Skin epidermis (tissue), 12 donors: ENCODE measurements around the gene SPAG9.

Experiments
- H3K27ac ChIP-seq, 21 experiments: fragments of 200-600 bp; sonication (generic) in 11 of 21; one replicate each; pipeline ENCODE4 v1.5.0; 2020; ENCODE audit warnings: mild to moderate bottlenecking in 3 of 21, inconsistent platforms in 2 of 21, moderate library complexity in 2 of 21
- H3K4me3 ChIP-seq, 7 experiments: fragments of 200-600 bp; sonication (generic) in 2 of 7; one replicate each; pipeline ENCODE4 v1.5.0; 2020; ENCODE audit warnings: inconsistent platforms in 2 of 7, mild to moderate bottlenecking in 2 of 7, moderate library complexity in 1 of 7

SPAG9 gene

DNA sequence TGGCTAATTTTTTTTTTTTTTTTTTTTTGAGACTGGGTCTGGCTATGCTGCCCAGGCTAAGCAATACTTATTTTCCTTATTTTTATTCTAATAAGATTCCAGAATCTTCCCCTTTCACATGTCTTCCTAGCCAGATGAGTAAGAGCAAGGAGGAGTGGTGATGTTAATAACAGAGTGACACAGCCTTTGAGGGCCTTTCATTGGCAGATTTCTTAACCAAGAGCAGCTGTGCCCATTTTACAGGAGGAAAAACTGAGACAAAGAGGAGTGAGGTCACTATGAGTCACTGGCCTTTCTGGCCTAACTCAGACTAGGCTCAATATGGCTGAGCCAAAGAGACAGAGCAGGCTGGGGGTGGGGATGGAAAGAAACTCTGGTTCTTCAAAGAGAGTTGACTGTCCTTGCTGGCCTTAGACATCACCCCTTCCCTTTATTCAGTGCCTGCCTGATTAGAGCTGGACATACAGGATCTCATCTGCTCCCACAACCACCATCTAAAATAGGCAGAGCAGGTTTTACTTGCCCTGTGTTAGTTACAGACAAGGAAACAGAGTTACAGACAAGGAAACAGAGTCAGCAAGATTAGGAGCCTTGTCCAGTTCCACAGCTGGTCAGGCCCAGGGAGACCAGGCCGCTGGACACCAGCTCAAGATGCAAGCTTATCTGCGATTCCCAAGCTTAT is 204.5 kb downstream of the SPAG9 start:
- Histone ChIP-seq H3K4me3 (no peak overlapping the region), H3K27ac (peak overlapping the region in 16 of 21 experiments; percentile 7 to 84 (median 52))

DNA sequence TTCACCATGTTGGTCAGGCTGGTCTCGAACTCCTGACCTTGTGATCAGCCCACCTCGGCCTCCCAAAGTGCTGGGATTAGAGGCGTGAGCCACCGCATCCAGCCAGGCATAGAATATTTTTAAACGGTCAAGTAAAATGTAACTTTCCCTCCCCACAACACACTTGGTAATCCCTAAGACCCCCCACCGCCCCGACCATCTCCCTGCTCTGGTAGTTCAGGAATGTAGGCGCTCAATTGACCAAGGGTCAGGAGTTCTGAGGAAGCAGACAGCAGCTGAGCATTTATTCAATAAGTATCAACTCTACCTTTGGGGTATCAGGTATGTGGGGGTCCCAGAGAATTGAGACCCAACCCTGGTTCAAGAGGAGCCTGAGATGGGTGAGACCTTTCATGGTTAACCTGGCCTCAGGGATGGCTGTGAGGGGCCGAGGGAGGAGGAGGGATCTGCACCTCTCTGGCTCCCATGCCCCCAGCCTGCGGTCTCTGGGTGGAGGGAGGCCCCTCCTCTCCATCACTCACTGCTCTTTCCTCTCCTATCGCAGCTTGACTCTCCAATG is 206.1 kb downstream of the SPAG9 start:
- peak overlapping the region in 7 of 21 experiments; percentile 34 to 81 (median 63) for H3K27ac ChIP-seq

DNA sequence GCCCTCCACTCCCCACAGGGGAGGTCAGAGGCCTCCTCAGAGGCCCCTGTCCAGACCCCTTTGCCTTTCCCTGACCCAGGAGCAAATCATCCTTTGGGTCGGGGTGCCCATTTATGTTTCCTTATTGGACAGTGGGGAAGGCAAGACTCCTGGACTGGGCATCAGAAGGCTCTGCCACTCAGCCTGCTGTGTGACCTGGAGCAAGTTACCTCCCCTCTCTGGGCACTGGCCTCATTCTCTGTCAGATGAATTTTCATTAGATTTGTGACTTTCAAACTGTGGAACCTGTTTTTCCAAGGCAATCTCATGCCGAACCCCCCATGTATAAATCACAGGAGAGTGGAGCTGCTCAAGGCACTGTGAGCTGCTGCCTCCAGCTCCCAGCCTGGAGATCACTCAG is 207.5 kb downstream of the SPAG9 start:
- H3K4me3 ChIP-seq, result no peak overlapping the region
- no peak overlapping the region for H3K27ac ChIP-seq

More for the DNA sequence above, 206.1 kb downstream of the SPAG9 start:
- no peak overlapping the region for H3K4me3 ChIP-seq
